OCI-LY1 (cell line): ENCODE results near the gene IFIT1B.

Source experiments
- CTCF ChIP-seq: fragments of 200-600 bp; sonication (generic), shearing (Covaris generic); IDR thresholded peaks from 2 replicates; pipeline ENCODE4 v1.5.1; 2017; ENCODE audit warnings: mild to moderate bottlenecking, antibody characterized with exemption, low read length, moderate library complexity, mixed read lengths
- EZH2 ChIP-seq: fragments of 200-600 bp; sonication (generic), shearing (Covaris generic); IDR thresholded peaks from 2 replicates; pipeline ENCODE4 v1.8.0; 2017; ENCODE audit warnings: borderline replicate concordance, mixed run types, mild to moderate bottlenecking, antibody characterized with exemption, low read length, moderate library complexity, mixed read lengths

- no peak for TF ChIP-seq CTCF
- no peak for TF ChIP-seq EZH2
Measured at GRCh38 chr10:89431977-89432376, 54.1 kb downstream of the IFIT1B start.
